Measurements from ENCODE around the gene FOXM1.
"Not testable (repeated sequence)": the region's sequence is repeated elsewhere in the genome, so short reads cannot be mapped to it uniquely, and the experiment has no call there.

The FOXM1 gene

GRCh38 chr12:2884810-2885209 lies 7.8 kb upstream of the FOXM1 start:
- FAIRE-seq (no peak), DNase-seq (ENCODE audit: insufficient read length, low spot score) (no peak)
- TF ChIP-seq, protein P1, sequence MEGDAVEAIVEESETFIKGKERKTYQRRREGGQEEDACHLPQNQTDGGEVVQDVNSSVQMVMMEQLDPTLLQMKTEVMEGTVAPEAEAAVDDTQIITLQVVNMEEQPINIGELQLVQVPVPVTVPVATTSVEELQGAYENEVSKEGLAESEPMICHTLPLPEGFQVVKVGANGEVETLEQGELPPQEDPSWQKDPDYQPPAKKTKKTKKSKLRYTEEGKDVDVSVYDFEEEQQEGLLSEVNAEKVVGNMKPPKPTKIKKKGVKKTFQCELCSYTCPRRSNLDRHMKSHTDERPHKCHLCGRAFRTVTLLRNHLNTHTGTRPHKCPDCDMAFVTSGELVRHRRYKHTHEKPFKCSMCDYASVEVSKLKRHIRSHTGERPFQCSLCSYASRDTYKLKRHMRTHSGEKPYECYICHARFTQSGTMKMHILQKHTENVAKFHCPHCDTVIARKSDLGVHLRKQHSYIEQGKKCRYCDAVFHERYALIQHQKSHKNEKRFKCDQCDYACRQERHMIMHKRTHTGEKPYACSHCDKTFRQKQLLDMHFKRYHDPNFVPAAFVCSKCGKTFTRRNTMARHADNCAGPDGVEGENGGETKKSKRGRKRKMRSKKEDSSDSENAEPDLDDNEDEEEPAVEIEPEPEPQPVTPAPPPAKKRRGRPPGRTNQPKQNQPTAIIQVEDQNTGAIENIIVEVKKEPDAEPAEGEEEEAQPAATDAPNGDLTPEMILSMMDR (IDR thresholded peaks at IDR 0.05; ENCODE audit: insufficient read depth, missing control alignments): no peak

DNA sequence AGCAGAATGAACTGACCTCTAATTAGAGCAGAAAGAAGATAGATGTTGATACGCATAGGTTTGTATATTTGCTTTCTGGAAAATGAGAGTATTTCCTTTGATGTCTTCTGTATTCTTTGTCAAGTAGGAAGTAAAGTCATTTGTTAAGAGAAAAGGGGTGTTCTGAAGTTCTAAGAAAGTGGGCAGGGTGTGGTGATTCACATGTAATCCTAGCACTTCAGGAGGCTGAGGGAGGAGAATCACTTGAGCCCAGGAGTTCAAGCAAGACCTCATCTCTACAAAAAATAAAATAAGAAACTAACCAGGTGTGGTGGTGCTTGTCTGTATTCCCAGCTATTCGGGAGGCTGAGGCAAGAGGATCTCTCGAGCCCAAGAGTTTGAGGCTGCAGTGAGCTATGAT lies 2.9 kb upstream of the FOXM1 start:
- TF ChIP-seq, protein P1 (IDR thresholded peaks at IDR 0.05; ENCODE audit: insufficient read depth, missing control alignments): no peak
- no peak for FAIRE-seq
- DNase-seq (ENCODE audit: insufficient read length, low spot score): no peak

GRCh38 chr12:2877953-2878732 lies 1.2 kb upstream of the FOXM1 start:
- no peak for FAIRE-seq
- TF ChIP-seq, protein P1 (IDR thresholded peaks at IDR 0.05; ENCODE audit: insufficient read depth, missing control alignments): no peak
- DNase-seq (ENCODE audit: insufficient read length, low spot score): no peak

- TF ChIP-seq, protein P1 (IDR thresholded peaks at IDR 0.05; ENCODE audit: insufficient read depth, missing control alignments): no peak
- no peak for DNase-seq (ENCODE audit: insufficient read length, low spot score)
- no peak for FAIRE-seq
These were observed 435 bp downstream of the FOXM1 start for GRCh38 chr12:2876431-2877046.

GRCh38 chr12:2868986-2869632 lies 7.9 kb downstream of the FOXM1 start:
- not testable (repeated sequence) for DNase-seq (ENCODE audit: insufficient read length, low spot score); FAIRE-seq

DNA sequence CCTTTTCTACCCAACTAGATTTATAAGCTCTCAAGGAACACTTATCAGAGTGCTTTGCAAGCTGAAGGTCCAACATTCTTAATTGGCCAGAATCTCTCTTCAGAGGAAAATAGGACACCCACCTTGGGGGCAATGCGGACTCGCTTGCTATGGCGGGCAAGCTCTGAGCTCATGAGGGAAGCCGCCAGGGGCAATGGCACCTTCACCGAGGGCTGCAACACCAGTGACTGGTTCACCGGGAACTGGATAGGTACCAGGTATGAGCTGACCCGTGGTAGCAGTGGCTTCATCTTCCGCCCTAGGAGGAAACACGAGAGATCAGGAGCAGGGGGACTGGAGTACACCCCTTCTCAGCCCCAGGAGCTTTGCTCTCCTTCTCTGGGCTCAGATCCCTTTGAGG lies 12.8 kb downstream of the FOXM1 start:
- FAIRE-seq (no peak), DNase-seq (ENCODE audit: insufficient read length, low spot score) (no peak)
- TF ChIP-seq, protein P1 (IDR thresholded peaks at IDR 0.05; ENCODE audit: insufficient read depth, missing control alignments): no peak

DNA sequence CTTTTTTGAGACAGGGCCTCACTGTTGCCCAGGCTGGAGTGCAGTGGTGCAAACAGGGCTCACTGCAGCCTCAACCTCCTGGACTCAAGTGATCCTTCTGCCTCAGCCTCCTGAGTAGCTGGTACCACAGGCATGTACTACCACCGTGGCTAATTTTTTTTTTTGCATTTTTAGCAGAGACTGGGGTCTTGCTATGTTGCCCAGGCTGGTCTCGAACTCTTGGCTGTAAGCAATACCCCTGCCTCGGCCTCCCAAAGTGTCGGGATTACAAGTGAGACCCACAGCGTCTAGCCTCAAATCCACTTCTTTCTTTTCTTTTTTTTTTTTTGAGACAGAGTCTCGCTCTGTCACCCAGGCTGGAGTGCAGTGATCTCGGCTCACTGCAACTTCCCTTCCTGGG lies 13.6 kb downstream of the FOXM1 start:
- FAIRE-seq: not testable (repeated sequence)

DNA sequence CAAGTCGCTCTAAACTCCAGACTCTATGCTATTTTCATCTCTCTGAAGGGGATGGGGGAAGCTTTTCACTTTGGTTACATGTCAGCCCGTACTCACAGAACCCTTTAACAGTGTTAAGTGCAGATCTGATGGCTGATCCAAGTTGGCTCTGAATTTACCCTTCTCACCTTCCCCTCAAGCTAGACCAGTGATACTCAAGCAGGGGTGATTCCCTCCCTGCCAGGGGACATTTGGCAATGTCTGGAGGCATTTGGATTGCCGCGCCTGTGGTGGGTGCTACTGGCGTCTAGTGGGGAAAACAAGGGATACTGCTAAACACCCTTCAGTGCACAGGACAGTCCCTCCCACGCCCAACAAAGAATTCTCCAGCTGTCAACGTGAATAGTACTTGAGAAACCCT lies 14.1 kb downstream of the FOXM1 start:
- TF ChIP-seq, protein P1 (IDR thresholded peaks at IDR 0.05; ENCODE audit: insufficient read depth, missing control alignments): no peak
- DNase-seq (ENCODE audit: insufficient read length, low spot score) (no peak), FAIRE-seq (no peak)

More for the DNA sequence above, 13.6 kb downstream of the FOXM1 start:
- not testable (repeated sequence) for DNase-seq (ENCODE audit: insufficient read length, low spot score)

Data from D721Med (cell line).